ENCODE measurements around the gene PHETA2.
A peak's percentile ranks its signal among the peaks of the same experiment; 100 is the strongest.

Gene PHETA2

DNA sequence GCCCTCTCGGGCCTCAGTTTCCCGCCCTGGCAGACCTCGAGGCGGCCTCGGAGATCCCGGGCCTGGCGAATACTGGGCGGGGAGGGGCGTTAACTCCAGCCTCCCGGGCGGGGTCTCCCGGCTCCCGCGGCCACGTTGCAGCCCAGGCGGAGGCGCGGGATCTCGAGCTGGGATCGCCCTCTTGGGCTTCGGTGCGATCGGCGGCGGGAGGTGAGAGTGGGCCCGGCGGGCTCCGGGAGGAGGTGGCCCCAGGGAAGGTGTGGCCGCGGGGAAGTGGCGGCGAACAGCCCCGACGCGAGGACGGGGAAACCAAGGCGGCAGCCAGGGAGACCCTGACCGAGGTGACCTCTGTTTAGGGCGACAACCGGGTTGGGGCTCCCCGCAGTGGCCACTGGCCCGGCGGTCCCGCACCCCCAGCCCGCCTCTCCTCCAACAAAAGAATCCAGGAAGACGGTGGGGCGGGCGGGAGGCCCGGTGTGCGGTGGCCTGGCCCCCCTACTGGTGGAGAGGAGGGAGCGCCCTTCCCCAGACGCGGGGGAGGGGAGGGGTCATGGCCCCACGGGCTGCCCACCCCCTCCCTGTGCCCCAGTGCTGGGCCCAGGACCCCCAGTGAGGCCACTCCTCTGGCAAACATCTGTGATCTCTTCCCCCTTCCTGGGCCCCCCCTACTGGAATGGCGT, at the start of gene PHETA2:
TSS of gene PHETA2 (plus strand) at position 117 of the 680 bp plus-strand sequence. CDS start 3,046 bp downstream, outside the sequence.
- peak; percentile 39 for TF ChIP-seq CTCF (IDR thresholded peaks at IDR 0.05; ENCODE audit: insufficient read depth, low read depth, low read length, missing control alignments)
- H3K4me3 ChIP-seq (ENCODE audit: low read depth, low read length) = peak within 1 kb of the TSS; percentile 36
- peak; percentile 54 for DNase-seq (ENCODE audit: low read depth)

DNA sequence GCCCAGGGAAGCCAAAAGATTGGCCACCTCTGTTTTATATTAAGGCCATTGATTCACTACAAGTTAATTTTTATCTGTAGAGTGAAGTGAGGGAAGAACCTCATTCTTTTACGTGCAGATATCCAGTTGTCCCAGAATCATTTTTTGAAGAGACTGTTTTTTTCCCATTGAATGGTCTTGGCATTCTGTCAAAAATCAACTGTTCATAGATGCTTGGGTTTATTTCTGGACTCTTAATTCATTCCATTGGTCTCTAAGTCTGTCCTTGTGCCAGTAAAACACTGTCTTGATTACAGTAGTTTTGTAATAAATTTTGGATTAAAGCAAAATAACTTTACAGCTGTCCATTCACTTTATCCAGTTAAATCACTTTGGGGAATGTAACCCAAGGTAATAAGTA, 48.6 kb upstream of the PHETA2 start:
- no peak overlapping the region for H3K4me3 ChIP-seq (ENCODE audit: low read depth, low read length)
- no peak for DNase-seq (ENCODE audit: low read depth)
- no peak for TF ChIP-seq CTCF (IDR thresholded peaks at IDR 0.05; ENCODE audit: insufficient read depth, low read depth, low read length, missing control alignments)

GRCh38 chr22:42026705-42027104, 47.3 kb upstream of the PHETA2 start:
- TF ChIP-seq CTCF (IDR thresholded peaks at IDR 0.05; ENCODE audit: insufficient read depth, low read depth, low read length, missing control alignments) = no peak
- no peak for DNase-seq (ENCODE audit: low read depth)

GRCh38 chr22:42033263-42034181, 40.5 kb upstream of the PHETA2 start:
- TF ChIP-seq CTCF (IDR thresholded peaks at IDR 0.05; ENCODE audit: insufficient read depth, low read depth, low read length, missing control alignments) = no peak
- DNase-seq (ENCODE audit: low read depth) = peak; percentile 25
- no peak overlapping the region for H3K4me3 ChIP-seq (ENCODE audit: low read depth, low read length)

More at GRCh38 chr22:42026705-42027104, 47.3 kb upstream of the PHETA2 start:
- H3K4me3 ChIP-seq (ENCODE audit: low read depth, low read length) = no peak overlapping the region

GRCh38 chr22:42035256-42035655, 38.8 kb upstream of the PHETA2 start:
- no peak for TF ChIP-seq CTCF (IDR thresholded peaks at IDR 0.05; ENCODE audit: insufficient read depth, low read depth, low read length, missing control alignments)
- H3K4me3 ChIP-seq (ENCODE audit: low read depth, low read length) = no peak overlapping the region
- no peak for DNase-seq (ENCODE audit: low read depth)

GRCh38 chr22:42039271-42039670, 34.8 kb upstream of the PHETA2 start:
- H3K4me3 ChIP-seq (ENCODE audit: low read depth, low read length) = no peak overlapping the region
- no peak for TF ChIP-seq CTCF (IDR thresholded peaks at IDR 0.05; ENCODE audit: insufficient read depth, low read depth, low read length, missing control alignments)
- DNase-seq (ENCODE audit: low read depth) = no peak
